Measurements from ENCODE around the gene LUC7L3. TPM values are rescaled to one million over a fixed set of nuclear protein-coding genes. Genes with fewer than 3 reads are reported as not detected.

LUC7L3 gene
- total and polyA plus RNA-seq, 2 of the 13 experiments (the other 11 are each of a cell fraction or from before 2014, with no cell fraction given), result 108 to 120 TPM

- TF ChIP-seq ARID5B (CRISPR knock-in tag; IDR thresholded peaks at IDR 0.05) (peak; percentile 52), KLF6 (CRISPR knock-in tag; IDR thresholded peaks at IDR 0.05) (no peak; the same call in 1 of the 2 replicates), ZFP37 (CRISPR knock-in tag; IDR thresholded peaks at IDR 0.05; ENCODE audit: borderline replicate concordance) (no peak), TEAD2 (CRISPR knock-in tag; IDR thresholded peaks at IDR 0.05) (no peak), ZNF383 (CRISPR knock-in tag; IDR thresholded peaks at IDR 0.05; ENCODE audit: borderline replicate concordance) (peak; percentile 75; the same call in 1 of the 2 replicates), FOXA1 (IDR thresholded peaks at IDR 0.05) (no peak), FOXA1 (CRISPR knock-in tag; IDR thresholded peaks at IDR 0.05) (0 out of 2 replicates have a peak, but pooled peaks have one; percentile 5), HNRNPH1 (optimal IDR thresholded peaks at IDR 0.05; ENCODE audit: low read depth, low read length) (no peak), ZNF713 (CRISPR knock-in tag; IDR thresholded peaks at IDR 0.05) (no peak), ZMYM2 (CRISPR knock-in tag; IDR thresholded peaks at IDR 0.05) (no peak; the same call in 1 of the 2 replicates), ZNF790 (CRISPR knock-in tag; IDR thresholded peaks at IDR 0.05; ENCODE audit: borderline replicate concordance) (no peak), NRL (CRISPR knock-in tag; IDR thresholded peaks at IDR 0.05; ENCODE audit: borderline replicate concordance) (no peak; the same call in 1 of the 2 replicates)
- TF ChIP-seq, protein P1, sequence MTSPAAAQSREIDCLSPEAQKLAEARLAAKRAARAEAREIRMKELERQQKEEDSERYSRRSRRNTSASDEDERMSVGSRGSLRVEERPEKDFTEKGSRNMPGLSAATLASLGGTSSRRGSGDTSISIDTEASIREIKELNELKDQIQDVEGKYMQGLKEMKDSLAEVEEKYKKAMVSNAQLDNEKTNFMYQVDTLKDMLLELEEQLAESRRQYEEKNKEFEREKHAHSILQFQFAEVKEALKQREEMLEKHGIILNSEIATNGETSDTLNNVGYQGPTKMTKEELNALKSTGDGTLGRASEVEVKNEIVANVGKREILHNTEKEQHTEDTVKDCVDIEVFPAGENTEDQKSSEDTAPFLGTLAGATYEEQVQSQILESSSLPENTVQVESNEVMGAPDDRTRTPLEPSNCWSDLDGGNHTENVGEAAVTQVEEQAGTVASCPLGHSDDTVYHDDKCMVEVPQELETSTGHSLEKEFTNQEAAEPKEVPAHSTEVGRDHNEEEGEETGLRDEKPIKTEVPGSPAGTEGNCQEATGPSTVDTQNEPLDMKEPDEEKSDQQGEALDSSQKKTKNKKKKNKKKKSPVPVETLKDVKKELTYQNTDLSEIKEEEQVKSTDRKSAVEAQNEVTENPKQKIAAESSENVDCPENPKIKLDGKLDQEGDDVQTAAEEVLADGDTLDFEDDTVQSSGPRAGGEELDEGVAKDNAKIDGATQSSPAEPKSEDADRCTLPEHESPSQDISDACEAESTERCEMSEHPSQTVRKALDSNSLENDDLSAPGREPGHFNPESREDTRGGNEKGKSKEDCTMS (CRISPR knock-in tag; conservative IDR thresholded peaks at IDR 0.05), result no peak
- TF ChIP-seq, protein P2, sequence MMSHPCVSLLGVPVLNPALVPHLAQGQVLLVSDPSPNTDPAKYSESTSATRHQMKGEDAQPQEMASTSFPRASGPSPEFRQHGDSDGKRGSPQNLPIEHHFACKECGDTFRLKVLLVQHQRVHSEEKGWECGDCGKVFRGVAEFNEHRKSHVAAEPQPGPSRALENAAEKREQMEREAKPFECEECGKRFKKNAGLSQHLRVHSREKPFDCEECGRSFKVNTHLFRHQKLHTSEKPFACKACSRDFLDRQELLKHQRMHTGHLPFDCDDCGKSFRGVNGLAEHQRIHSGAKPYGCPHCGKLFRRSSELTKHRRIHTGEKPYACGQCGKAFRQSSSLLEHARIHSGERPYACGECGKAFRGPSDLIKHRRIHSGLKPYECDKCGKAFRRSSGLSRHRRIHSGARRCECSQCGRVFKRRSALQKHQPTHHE (CRISPR knock-in tag; IDR thresholded peaks at IDR 0.05; ENCODE audit: borderline replicate concordance), result peak; percentile 18
- TF ChIP-seq, protein P3, sequence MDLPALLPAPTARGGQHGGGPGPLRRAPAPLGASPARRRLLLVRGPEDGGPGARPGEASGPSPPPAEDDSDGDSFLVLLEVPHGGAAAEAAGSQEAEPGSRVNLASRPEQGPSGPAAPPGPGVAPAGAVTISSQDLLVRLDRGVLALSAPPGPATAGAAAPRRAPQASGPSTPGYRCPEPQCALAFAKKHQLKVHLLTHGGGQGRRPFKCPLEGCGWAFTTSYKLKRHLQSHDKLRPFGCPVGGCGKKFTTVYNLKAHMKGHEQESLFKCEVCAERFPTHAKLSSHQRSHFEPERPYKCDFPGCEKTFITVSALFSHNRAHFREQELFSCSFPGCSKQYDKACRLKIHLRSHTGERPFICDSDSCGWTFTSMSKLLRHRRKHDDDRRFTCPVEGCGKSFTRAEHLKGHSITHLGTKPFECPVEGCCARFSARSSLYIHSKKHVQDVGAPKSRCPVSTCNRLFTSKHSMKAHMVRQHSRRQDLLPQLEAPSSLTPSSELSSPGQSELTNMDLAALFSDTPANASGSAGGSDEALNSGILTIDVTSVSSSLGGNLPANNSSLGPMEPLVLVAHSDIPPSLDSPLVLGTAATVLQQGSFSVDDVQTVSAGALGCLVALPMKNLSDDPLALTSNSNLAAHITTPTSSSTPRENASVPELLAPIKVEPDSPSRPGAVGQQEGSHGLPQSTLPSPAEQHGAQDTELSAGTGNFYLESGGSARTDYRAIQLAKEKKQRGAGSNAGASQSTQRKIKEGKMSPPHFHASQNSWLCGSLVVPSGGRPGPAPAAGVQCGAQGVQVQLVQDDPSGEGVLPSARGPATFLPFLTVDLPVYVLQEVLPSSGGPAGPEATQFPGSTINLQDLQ (CRISPR knock-in tag; IDR thresholded peaks at IDR 0.05), result no peak; the same call in 1 of the 2 replicates
- TF ChIP-seq, protein P4, sequence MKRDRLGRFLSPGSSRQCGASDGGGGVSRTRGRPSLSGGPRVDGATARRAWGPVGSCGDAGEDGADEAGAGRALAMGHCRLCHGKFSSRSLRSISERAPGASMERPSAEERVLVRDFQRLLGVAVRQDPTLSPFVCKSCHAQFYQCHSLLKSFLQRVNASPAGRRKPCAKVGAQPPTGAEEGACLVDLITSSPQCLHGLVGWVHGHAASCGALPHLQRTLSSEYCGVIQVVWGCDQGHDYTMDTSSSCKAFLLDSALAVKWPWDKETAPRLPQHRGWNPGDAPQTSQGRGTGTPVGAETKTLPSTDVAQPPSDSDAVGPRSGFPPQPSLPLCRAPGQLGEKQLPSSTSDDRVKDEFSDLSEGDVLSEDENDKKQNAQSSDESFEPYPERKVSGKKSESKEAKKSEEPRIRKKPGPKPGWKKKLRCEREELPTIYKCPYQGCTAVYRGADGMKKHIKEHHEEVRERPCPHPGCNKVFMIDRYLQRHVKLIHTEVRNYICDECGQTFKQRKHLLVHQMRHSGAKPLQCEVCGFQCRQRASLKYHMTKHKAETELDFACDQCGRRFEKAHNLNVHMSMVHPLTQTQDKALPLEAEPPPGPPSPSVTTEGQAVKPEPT (CRISPR knock-in tag; IDR thresholded peaks at IDR 0.05; ENCODE audit: low read depth), result 0 out of 2 replicates have a peak, but pooled peaks have one; percentile 40
Measured at GRCh38 chr17:50687200-50688066, 32.0 kb upstream of the LUC7L3 start (continued).
